ENCODE measurements around the gene MIPEP.

GRCh38 chr13:23772717-23773116 is 116.5 kb downstream of the MIPEP start:
- no peak for TF ChIP-seq CTCF (IDR thresholded peaks at IDR 0.05)
- no peak for TF ChIP-seq POLR2A (IDR thresholded peaks at IDR 0.05; ENCODE audit: low read depth)
